Activated gamma-delta T cell treated with anti-CD3 and anti-CD28 coated beads, Interleukin-2, amount 50 U/mL, for 16 hours (primary cell): ENCODE data around the gene INF2.

Experiments used
- DNase-seq: peaks from one replicate; pipeline ENCODE4 v3.0.0-alpha.2; 2020; ENCODE audit warnings: low read depth

INF2 gene

DNA sequence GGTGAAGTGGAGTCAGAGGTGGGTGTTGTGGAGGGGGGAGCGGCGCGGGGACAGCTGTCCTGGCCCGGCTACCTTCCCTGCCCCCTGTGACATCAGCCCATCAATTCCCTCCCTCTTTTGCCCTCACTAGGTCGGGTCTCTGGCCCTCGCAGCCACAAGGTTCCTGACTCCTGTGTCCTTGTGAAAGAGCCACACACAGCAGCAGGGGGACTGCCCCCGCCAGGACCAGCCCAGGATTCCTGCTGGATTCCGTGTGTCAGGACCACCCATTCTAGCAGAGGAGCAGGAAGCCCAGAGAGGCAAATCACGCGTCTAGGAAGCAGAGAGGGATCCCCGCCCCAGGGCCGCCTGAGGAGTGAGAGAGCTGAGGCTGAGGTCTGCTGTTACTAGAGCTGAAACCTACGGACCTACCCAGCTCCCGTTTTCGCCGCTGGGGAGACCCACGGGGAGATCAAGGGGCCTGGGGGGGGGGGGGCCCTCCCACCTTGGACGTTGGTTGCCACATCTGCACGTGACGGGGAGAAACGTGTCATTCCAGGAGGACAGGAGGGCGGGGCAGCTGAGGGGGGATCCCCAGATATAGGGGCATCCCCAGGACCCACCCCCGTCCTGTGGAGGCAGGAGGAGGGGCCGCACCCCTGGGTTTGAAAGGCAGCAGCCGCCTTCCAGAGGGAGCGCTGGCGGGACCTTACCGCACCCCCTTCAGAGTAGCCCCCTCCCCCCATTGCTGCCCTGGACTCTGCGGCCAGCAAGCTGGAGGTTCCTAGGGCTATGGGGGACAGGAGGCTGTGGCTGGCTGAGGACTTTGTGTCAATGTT, 12.5 kb upstream of the INF2 start:
- DNase-seq: no peak

DNA sequence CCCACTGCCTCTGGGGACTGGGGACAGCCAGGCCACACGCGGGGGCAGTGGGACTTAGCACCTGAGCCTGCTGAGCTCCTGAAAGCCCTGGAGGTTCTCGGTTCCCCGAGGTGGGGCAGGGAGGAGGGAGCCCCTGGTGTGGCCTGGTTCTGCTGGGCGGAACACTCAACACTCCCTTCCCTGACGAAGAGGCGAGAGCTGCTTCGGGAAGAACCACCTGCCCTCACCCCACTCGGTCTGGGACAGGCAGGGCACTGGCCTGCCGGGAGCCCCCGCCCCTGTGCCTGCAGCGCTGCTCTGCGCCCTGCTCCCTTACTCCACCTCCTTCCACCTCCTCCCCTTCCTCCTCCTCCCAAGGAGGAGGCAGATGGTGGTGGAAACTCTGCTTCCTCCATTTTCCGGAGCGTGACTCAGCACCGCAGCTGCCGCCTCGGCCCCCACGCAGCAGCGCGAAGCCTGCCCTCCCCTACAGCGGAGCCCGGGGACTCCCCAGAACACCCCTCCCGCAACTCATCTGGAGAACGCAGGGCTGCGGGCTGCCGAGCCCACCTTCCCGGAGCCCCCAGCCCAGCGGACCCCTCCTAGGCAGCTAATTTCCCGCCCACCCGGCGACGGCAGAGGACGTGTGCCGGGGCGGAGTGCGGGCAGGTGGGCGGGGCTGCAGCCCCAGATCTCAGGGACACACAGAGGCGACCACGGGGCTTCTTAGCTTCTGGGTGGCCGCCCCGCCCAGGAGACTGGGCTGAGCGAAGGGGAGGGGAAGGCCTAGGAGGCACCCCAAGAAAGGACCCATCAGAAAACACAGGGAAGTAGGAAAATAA, 11.7 kb upstream of the INF2 start:
- peak; percentile 49 for DNase-seq

DNA sequence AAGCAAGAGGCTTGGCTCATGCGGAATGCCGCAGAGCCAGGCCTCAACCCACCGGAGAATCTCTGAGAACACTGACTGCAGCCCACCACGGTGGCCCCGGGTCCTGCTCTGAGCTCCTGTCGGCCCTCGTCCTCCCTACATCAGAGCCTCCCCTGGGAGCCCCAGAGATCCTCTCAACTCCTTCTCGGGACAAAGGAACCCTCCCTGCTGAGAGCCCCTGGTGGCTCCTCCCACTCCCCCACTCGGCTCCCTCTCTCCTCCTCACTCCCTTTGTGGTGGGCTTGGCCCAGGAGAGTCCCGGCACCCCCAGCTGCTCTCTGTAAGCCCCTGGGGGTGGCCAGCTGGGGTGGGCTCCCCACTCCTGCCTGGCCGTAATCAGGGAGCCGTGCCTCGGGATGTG, 11.1 kb upstream of the INF2 start:
- DNase-seq: no peak

DNA sequence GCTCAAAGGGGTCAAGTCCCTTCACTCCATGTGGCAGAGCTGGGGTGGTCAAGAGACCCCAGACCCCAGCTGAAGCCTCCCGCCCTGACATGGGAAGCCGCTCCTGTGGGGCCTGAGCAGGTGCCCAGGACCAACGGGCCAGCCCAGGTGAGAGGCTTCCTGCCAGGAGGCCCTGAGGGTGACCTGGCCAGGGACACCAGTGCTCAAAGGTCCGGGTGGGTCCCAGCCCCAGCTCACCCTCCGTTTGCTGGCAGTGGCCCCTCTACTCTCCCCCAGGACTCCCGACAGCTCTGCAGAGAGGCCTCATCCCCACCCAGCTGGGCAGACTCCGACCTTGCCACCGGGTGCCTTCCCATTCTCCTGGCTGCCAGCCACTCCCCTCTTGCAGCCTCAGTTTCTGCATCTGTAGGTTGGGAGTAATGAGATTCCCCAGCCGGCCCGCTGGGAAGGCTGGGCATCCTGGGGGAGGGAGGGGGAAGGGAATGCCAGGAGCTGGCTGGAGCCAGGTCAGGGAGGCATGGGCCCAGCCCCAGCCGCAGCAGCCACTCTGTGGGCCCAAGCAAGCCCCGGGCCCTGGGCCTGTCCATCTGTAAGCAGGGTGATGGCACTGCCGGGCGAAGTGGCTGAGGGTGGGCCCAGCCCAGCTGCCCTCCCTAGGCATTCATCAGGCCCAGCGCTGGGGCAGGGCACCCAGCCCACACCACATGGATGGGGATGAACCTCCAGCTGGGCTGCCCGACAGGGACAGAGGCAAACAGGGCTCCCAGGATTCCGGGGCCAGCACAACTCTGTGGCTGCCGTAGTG, 10.3 kb upstream of the INF2 start:
- DNase-seq: no peak

DNA sequence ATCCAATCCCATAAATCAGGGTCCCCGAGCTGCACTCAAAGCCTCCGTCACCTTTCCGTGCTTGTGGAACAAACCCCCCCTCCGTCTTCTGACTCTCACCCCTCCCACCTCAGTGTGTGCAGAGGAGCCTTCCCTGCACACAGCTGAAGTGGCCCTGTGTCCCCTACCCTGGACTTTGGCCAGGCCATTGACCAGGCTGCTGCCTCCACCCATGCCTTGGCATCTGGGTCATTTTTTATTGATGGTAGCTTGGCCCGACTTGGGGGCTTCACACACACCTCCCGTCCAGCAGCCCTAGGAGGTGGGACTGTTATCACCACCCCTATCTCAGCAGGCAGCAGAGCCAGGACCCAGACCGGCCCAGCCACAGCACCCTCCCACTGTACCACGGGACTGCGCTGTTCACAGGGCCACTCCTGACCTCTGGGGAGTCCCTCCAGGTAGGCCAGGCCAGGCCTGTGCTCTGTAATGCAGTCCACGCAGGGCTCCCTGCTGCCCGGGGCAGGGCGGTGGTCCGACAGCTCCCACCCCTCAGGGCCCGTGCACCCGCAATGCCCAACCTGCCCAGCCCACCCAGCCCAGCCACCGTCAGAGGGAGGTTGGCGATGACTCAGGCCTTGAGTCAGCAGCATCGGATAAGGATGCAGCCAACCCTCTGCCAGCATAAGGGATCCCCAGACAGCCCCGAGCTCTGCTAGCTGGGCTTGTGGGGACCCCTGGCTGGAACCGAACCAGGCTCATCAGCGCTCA, 9.2 kb upstream of the INF2 start:
- DNase-seq: no peak

DNA sequence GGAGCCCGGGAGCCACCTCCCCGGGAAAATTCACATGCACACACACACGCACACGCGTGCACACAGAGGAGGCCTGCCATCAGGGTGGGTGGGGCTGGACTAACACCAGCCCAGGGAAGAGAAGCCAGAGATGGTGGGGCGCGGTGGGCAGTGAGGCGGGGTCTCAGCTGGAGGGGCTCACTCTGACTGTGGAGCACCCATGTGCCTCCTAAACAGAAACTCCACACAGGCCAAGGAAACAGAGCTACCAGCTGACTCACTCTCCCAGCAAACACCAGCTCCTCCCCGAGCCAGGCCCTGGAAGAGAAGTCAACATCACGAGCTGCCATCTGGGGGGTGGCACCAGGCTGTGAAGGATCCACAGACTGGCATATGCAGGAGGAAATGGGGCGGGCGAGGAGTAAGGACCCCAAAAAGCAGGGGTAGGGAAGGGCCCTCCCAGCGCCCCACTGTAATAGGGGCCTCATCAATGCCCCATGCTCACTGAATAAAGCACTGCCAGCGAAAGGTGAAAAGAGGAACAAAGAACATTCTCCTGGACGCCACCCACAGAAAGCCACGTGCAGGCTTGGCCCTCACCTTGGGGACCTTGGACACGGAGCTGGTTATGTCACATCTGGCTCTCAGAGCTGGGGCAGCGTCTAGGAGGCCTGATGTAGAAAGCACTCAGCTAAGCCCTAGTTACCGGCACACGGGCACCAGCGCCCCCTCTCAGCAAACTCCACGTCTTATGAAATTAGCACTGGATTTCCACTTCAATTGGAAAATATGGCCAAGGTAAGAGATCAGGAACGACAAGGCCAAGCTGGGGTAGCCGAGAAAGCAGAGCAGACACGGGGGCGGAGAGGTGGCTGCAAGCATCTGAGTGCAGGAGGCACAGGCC, 8.4 kb upstream of the INF2 start:
- DNase-seq: no peak

DNA sequence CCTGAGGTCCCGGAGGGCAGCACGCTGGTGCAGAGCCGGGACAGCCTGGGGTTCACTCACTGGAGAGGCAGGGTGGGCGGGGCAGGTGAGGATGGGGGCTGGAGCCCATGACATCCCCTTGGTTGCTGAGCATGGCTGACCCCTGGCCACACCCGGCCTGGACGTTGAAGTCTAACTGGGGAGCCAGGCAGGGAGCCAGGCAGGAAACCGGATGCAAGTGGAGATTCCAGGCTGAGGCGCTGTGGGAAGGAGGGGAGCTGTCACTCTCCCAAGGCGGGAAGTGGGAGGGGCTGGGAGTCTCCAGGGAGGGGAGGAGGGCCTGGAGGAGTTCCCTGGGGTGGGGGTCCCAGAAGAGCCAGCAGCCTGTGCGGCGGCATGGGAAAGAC, 7.7 kb upstream of the INF2 start:
- no peak for DNase-seq

DNA sequence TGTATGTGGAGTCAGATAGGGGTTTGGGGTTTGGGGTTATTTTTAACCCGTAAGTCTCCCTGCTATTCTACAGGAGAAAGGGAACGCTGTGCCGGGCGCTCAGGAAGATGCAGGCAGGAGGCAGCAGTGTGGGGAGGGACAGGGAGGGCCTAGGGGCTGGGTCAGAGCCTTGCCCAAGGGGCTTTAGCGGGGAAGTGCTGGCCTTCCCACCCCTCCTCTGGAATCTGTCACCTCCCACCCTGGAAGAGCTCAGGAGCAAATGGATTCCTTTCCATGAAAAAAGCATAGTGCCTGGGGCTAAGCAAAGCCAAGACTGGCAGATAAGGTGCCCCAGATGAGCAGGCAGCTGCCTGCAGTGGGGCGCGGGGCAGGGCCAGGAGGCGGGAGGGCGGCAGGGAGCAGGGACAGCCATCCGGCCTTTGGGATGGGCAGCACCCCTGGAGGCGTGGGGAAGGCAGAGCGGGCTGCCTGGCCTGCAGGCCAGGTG, 7.3 kb upstream of the INF2 start:
- no peak for DNase-seq

DNA sequence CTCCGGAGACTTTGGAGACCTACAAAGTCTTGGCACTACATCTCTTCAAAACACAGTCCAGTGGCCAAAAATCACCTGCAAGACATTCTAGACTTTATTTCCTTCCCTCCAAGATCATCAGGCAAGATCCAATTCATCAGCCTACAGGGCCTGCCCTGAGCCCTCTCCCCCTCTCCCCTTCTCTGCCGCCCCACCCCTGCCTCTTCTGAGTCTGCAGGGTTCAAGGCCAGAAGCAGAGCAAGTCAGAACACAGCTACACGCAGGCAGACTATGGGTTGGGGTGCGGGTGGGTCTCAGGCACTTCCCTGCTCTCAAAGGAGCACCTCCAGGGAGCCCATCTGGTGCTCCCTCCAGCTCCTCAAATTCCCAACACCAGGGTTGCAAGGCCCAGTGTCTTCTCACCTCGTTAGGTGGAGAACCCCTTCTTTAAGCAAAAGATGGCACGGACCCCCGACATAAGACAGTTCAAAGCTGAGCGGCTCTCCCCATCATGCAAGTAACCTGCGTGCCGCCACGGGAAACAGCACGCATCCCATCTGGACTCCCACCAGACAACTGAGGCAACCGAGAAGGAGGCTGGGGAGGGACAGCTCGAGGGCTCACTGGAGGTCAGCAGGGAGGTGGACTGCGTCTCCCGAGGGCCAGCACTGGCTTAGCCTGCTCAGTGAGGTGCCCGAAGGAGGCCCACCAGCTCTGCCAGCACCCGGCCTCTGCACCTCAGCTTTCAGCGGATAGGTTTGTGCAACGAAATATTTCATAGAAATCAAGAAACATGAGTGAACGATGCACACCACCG, 5.6 kb upstream of the INF2 start:
- no peak for DNase-seq

DNA sequence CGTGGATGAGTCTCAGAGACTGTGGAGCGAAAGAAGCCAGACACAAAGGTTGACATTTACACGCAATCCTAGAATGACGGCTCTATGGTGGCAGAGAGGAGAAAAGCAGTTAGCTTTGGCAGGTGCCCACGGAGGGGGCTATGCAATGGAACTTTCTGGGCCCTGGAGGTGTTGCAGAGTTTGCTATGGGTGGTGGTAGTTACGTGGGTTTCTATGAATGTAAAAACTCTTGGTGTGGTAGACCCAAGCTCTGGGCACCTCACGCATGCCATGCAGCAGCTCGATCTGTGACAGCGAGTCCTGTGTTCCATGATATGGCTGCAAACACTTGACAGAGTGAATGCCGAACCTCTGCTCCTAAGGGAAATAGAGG, 5.0 kb upstream of the INF2 start:
- DNase-seq: no peak

DNA sequence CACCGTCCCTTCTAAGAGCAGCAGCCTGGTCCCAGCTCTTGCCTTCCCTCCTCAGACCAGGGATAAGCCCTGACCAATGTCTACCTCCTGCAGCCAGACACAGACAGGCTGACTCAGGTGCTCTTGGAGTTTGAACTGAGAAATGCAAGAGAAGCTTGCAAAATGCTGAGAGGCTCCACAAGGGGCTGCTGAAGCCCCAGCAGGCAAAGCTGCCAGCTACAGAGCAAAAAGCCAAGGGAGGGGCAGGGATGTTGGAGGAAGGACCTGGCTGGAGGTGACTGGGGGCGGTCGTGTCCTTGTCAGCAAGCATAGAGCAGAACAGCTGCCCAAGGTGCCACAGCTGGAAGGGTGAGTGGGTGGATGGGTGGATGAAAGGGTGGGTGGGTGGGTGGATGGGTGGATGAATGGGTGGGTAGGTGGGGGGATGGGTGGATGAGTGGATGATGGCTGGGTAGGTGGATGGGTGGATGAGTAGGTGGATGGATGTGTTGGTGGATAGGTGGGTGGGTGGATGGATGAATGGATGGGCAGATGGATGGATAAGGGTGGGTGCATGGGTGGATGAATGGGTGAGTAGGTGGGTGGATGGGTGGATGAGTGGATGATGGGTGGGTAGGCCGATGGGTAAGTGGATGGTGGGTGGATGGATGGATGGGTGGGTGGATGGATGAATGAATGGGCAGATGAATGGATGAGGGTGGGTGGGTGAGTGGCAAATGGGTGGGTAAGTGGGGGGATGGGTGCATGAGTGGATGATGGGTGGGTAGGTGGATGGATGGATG, 4.0 kb upstream of the INF2 start:
- no peak for DNase-seq

DNA sequence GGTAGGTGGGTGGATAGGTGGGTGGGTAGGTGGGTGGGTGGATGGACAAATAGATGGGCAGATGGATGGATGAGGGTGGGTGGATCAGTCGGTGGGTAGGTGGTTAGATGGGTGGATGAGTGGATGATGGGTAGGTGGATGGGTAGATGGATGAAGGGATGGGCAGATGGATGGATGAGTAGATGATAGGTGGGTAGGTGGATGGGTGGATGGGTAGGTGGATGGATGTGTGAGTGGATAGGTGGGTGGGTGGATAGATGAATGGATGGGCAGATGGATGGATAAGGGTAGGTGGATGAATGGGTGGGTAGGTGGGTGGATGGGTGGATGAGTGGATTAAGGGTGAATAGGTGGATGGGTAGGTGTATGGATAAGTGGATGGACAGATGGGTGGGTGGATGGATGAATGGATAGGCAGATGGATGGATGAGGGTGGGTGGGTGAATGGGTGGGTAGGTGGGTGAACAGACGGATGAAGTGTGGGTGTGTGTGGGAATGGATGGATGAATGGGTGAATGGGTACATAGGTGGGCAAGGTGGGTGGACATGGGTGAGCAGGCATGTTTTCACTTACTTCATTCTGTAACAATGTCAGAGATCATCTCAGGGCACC, 3.3 kb upstream of the INF2 start:
- DNase-seq: no peak

DNA sequence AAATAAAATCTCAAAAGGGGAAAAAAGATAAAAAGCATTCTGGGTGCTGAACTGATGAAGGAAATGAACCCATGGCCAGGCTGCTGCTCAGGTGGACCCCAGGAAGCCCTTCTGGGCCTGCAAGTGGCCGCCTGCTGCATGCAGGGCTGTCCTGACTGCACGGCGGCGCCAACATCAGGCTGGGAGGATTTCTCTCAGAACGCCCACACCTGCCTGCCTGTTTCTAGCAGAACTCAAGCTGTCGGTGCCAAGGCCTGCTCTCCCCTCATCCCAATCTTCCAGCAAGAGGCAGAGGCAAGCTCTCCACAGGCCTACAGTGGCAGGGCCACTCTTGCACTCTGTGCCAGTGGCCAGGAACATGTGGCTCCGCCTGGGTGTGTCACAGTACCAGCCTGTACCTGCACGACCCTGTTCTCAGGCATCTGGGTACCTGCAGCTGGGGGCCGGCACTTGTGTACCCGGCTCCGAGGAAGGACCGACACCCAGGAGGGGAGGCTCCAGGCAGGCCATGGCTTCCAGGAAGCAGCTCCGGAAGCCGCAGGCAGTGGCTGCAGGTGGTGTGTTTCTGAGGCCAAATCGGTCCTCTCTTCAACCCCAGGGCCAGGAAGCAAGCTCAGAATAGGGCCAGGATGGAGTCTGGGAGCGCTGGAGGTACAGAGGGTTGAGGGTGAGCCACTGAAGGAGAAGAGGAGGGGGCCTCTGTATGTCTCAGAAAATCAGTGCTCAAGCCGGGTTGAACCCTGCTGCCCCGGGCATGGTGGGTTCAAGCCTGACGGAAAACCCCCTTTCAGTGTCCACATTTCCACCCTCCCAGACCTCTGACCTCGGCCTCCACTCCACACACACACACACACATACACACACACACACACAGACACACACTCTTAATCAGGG, 2.5 kb upstream of the INF2 start:
- DNase-seq: no peak

DNA sequence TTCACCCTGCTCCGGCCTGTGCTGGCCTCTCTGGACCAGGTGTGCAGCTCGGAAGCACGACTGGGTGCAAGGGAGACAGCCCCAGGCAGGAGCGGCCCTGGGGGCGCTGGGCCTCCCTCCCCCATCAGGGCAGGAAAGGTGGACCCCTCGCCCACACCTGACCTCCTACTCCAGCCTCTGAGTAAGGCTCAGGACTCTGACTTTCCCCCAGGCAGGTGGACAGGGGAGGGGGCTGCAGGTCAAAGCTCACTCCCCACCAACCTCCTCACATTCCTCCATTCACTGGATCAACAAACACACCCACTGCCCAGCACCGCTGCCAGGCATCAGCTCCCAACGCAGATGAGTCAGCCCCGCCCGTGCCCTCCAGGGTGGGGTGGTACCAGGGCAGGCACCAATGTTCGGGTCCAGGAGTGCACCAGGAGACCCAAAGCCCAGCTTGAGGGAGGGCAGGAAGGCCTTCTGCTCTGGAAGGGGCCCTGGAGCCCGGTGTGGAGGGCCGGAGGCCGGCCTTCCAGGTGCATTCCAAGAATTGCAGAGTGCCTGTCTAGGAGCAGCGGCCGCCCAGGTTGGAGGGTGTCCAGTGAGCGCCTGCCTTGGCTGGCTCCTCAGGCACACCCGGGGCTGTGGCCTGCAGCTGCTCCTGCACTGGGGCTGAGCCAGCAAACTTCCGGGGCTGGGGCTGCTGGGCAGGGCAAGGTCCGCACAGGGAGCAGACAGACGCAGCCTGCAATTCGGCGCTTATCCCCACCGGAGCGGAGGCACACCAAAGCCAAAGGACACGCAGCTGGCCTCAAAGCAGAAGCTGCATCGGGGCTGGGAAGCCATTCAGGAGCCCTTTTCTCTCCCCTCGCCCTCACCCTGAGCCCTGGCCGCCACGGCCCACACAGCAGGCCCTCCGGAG, 1.6 kb upstream of the INF2 start:
- no peak for DNase-seq

DNA sequence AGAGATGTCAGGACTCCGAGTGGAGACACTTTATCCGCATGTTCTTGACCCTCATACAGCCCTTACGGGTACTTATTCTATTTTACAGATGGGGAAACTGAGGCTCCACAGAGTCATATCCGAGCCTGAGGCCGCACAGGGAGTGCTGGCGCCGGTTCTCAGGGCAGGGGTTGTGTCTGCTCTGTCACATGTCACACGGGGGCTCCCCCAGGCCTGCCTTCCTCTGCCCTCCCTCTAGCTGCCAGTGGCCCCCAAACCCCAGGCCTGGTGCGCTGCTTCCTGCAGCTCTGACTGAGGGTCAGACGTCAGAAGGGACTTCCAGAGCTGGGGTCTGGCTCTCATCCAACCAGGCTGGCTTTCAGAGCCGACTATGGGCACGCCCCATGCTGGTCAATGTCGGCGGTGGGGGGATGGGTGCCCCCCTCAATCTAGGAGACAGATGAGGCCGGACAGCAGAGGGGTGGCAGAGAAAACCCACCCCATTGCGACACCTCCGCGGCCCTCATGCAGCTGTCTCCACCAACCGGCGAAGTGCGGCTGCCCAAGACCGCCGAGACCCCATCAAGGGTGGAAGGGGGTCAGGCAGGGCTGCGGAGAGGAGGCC, 811 bp upstream of the INF2 start:
- DNase-seq: no peak
